GM12878 (cell line): ENCODE results near the gene CEP120. TPM values are rescaled to one million over a fixed set of nuclear protein-coding genes. Genes with fewer than 3 reads are reported as not detected.

Experiments used
- ATAC-seq: fragments of 200-7000 bp; cut with Tn5 transposase; 3 replicates; pipeline ENCODE4 v1.9.1; 2020; ENCODE audit warnings: mild to moderate bottlenecking, moderate library complexity
- BruUV-seq: library from RNA; stranded (reverse); fragments of 400-500 nt; replicated peaks from 2 replicates; lab custom pipeline; 2021; lab: Mats Ljungman, UMichigan
- CTCF ChIA-PET: fragments of 300-600 bp; sonication (Branson Sonifier 250); formaldehyde crosslinking; extraction: SDS; loops from one replicate; lab custom pipeline; 2021; ENCODE audit warnings: inconsistent platforms; lab: Yijun Ruan, JAX
- POLR2A ChIA-PET: fragments of 350-600 bp; formaldehyde crosslinking; extraction: SDS; loops from one replicate; lab custom pipeline; 2021; ENCODE audit warnings: inconsistent platforms; lab: Charles Lee
- RAD21 ChIA-PET: fragments of 300-600 bp; sonication (Branson Sonifier 250); formaldehyde crosslinking; loops from one replicate; lab custom pipeline; 2023; ENCODE audit warnings: antibody characterized with exemption; ENCODE audit not compliant: unreplicated experiment; lab: Charles Lee
- SMC1A ChIA-PET: fragments of 300-600 bp; sonication (Branson Sonifier 250); formaldehyde crosslinking; loops from one replicate; lab custom pipeline; 2023; ENCODE audit not compliant: unreplicated experiment, uncharacterized antibody; lab: Charles Lee
- DNase-seq: peaks from one replicate; pipeline ENCODE4 v3.0.0-alpha.2; 2011; ENCODE audit warnings: low read depth, low spot score
- FAIRE-seq: peaks from 3 replicates; lab custom pipeline; 2011; peaks lifted over from hg19 to GRCh38; lab: Jason Lieb, UNC
- H2AFZ ChIP-seq: 2 replicates; pipeline ENCODE4 v1.6.0; 2011; ENCODE audit warnings: low read depth, low read length, control low read depth; ENCODE audit not compliant: control insufficient read depth
- H3K27ac ChIP-seq: 2 replicates; pipeline ENCODE4 v1.5.1; 2011; ENCODE audit warnings: control low read depth; ENCODE audit not compliant: control insufficient read depth, insufficient read depth
- H3K27me3 ChIP-seq, 2 experiments: replicated peaks in 1 of 2; 2 replicates each; pipeline versions ENCODE4 v1.6.0 to v1.6.1; 2011; ENCODE audit warnings: low read length in 1 of 2; ENCODE audit not compliant: control insufficient read depth in 2 of 2, insufficient read depth in 2 of 2
- H3K36me3 ChIP-seq, 2 experiments: 2 replicates each; pipeline ENCODE4 v1.5.1; 2011; ENCODE audit warnings: low read length in 1 of 2; ENCODE audit not compliant: control insufficient read depth in 2 of 2, insufficient read depth in 2 of 2
- H3K4me1 ChIP-seq: 2 replicates; pipeline ENCODE4 v1.6.1; 2011; ENCODE audit warnings: mild to moderate bottlenecking, low read length, moderate library complexity, mixed read lengths; ENCODE audit not compliant: control insufficient read depth, insufficient read depth
- H3K4me2 ChIP-seq: 2 replicates; pipeline ENCODE4 v1.6.0; 2011; ENCODE audit warnings: control low read depth; ENCODE audit not compliant: control insufficient read depth, insufficient read depth
- H3K4me3 ChIP-seq: fragments of 200-600 bp; sonication (generic); 2 replicates; pipeline ENCODE4 v1.5.1; 2016
- H3K79me2 ChIP-seq: 2 replicates; pipeline ENCODE4 v1.6.0; 2011; ENCODE audit warnings: low read length; ENCODE audit not compliant: control insufficient read depth, insufficient read depth
- H3K9ac ChIP-seq: 2 replicates; pipeline ENCODE4 v1.8.0; 2011; ENCODE audit warnings: low read length, control low read depth, mixed read lengths; ENCODE audit not compliant: control insufficient read depth, insufficient read depth
- H3K9me3 ChIP-seq: replicated peaks from 3 replicates; pipeline ENCODE4 v1.5.1; 2011; ENCODE audit warnings: mild to moderate bottlenecking, low read length; ENCODE audit not compliant: control insufficient read depth, insufficient read depth
- H4K20me1 ChIP-seq: 2 replicates; pipeline ENCODE4 v1.6.0; 2011; ENCODE audit not compliant: control insufficient read depth, insufficient read depth
- ATF7 ChIP-seq: fragments of 450-650 bp; IDR thresholded peaks from 2 replicates; pipeline ENCODE4 v1.6.1; 2016; ENCODE audit warnings: low read depth, mild to moderate bottlenecking
- CEBPZ ChIP-seq: fragments of 150-350 bp; IDR thresholded peaks from 2 replicates; pipeline ENCODE4 v1.6.1; 2016; ENCODE audit warnings: low read depth, low read length
- CTCF ChIP-seq, 3 experiments: IDR thresholded peaks in 2 of 3; conservative IDR thresholded peaks in 1 of 3; 2 replicates each; pipeline ENCODE4 v1.5.1; 2011; ENCODE audit warnings: low read depth in 3 of 3, low read length in 3 of 3, mild to moderate bottlenecking in 3 of 3, control low read depth in 2 of 3, moderate library complexity in 2 of 3, inconsistent platforms in 1 of 3, mixed read lengths in 1 of 3; ENCODE audit not compliant: control insufficient read depth in 2 of 3, insufficient read depth in 1 of 3; ENCODE audit errors: extremely low read depth in 1 of 3
- DPF2 ChIP-seq: fragments of 450-650 bp; IDR thresholded peaks from 2 replicates; pipeline ENCODE4 v1.6.1; 2017; ENCODE audit warnings: mild to moderate bottlenecking
- FOXK2 ChIP-seq: fragments of 450-650 bp; IDR thresholded peaks from 2 replicates; pipeline ENCODE4 v1.6.1; 2017; ENCODE audit warnings: mild to moderate bottlenecking, moderate library complexity
- HDAC6 ChIP-seq: fragments of 200-600 bp; sonication (generic); IDR thresholded peaks from one replicate; pipeline ENCODE4 v1.8.0; 2017; ENCODE audit warnings: antibody characterized with exemption; ENCODE audit not compliant: unreplicated experiment
- IKZF2 ChIP-seq, 2 experiments: fragments of 450-650 bp; IDR thresholded peaks; 2 replicates each; pipeline ENCODE4 v1.6.1; 2017; ENCODE audit warnings: mild to moderate bottlenecking in 2 of 2, moderate library complexity in 2 of 2
- MAX ChIP-seq: IDR thresholded peaks from 2 replicates; pipeline ENCODE4 v1.6.1; 2012; ENCODE audit warnings: low read depth, low read length, improper control_type of control experiment
- MEF2A ChIP-seq: IDR thresholded peaks from 2 replicates; pipeline ENCODE4 v1.6.1; 2011; ENCODE audit warnings: low read depth, mild to moderate bottlenecking, low read length, moderate library complexity; ENCODE audit not compliant: insufficient read depth
- NFYB ChIP-seq: IDR thresholded peaks from 2 replicates; pipeline ENCODE4 v1.6.1; 2011; ENCODE audit warnings: low read depth, mild to moderate bottlenecking, low read length, improper control_type of control experiment, moderate library complexity; ENCODE audit not compliant: insufficient read depth
- NKRF ChIP-seq: fragments of 450-650 bp; conservative IDR thresholded peaks from 2 replicates; pipeline ENCODE4 v1.6.1; 2017; ENCODE audit warnings: mild to moderate bottlenecking, moderate library complexity
- POLR2A ChIP-seq: IDR thresholded peaks from 2 replicates; pipeline ENCODE4 v1.6.1; 2011; ENCODE audit warnings: low read depth, mild to moderate bottlenecking, low read length
- SREBF2 ChIP-seq: IDR thresholded peaks from 2 replicates; pipeline ENCODE4 v1.6.1; 2012; ENCODE audit warnings: mild to moderate bottlenecking, low read length
- ZNF384 ChIP-seq: IDR thresholded peaks from 2 replicates; pipeline ENCODE4 v1.6.1; 2012; ENCODE audit warnings: low read depth, mild to moderate bottlenecking, low read length, improper control_type of control experiment, borderline replicate concordance
- WGBS: methylation state at CpG from one replicate; pipeline ENCODE4 v1.1.6; 2016; ENCODE audit warnings: low lambda C conversion rate; ENCODE audit not compliant: insufficient replicate concordance, insufficient coverage; ENCODE audit errors: missing lambda C conversion rate; 5-methylcytosine and 5-hydroxymethylcytosine counted together
- in situ Hi-C: fragments of 300-500 bp; cut with MboI; formaldehyde crosslinking; loops from 9 replicates; pipeline ENCODE4 v1.14.3; 2018; ENCODE audit warnings: mixed read lengths
- intact Hi-C: fragments of 100-400 bp; cut with micrococcal nuclease; formaldehyde crosslinking; loops from one replicate; pipeline ENCODE4 v1.14.2; 2022; ENCODE audit not compliant: unreplicated experiment
- polyA plus RNA-seq, 11 experiments: library from polyadenylated mRNA; depleted of rRNA in 4 of 11; unstranded in 6 of 11; stranded (reverse) in 5 of 11; fragments of >200 nt; fragmentation: Nextera tagmentation in 4 of 11; fragmentation: Illumina TruSeq in 1 of 11; extraction: Ambion mirVana in 4 of 11; extraction: Trizol in 1 of 11; gene quantifications; 1 replicate in 1 of 11; 2 replicates in 10 of 11; pipeline versions ENCODE4 v1.2.1 to v1.2.3, GENCODE V29; 2011 to 2016; ENCODE audit warnings: inconsistent platforms in 2 of 11, missing spikeins in 2 of 11, low read depth in 1 of 11
- total RNA-seq, 4 experiments: library from RNA; depleted of rRNA in 3 of 4; stranded (reverse); fragments of >200 nt in 3 of 4; fragmentation: Illumina TruSeq in 1 of 4; extraction: Trizol in 1 of 4; gene quantifications; 2 replicates each; pipeline versions ENCODE4 v1.2.1 to v1.2.3, GENCODE V29; 2013 to 2021

The CEP120 gene
- total and polyA plus RNA-seq, 10 of the 15 experiments (the other 5 are each of a cell fraction or from before 2014, with no cell fraction given): 4.1 to 23.0 (median 13.1) TPM

- TF ChIP-seq NKRF: no peak
- TF ChIP-seq CEBPZ: no peak
- TF ChIP-seq IKZF2 (IDR thresholded peaks at IDR 0.05): no peak
- TF ChIP-seq CTCF (IDR thresholded peaks at IDR 0.05 in 2 of 3, conservative IDR thresholded peaks at IDR 0.05 in 1 of 3; ENCODE audit: control insufficient read depth in 2 of 3, extremely low read depth in 1 of 3, insufficient read depth in 1 of 3, low read depth in 3 of 3, low read length in 3 of 3): no peak
- no peak for TF ChIP-seq MAX
- no peak for TF ChIP-seq ATF7
- TF ChIP-seq HDAC6: no peak
- no peak for TF ChIP-seq MEF2A
- no peak for TF ChIP-seq DPF2
- TF ChIP-seq POLR2A: no peak
- no peak for TF ChIP-seq NFYB
- TF ChIP-seq FOXK2: no peak
- no peak for TF ChIP-seq ZNF384
- TF ChIP-seq SREBF2: no peak
- no TSS peak for BruUV-seq
- Histone ChIP-seq H3K27me3 (no peaks in the 10 kb centered on the region), H3K27ac (no peak overlapping the region), H3K79me2 (no peaks in the 10 kb centered on the region; the same call in 1 of the 2 replicates), H3K4me3 (no peak overlapping the region), H3K4me2 (no peak overlapping the region), H3K9ac (no peak overlapping the region), H4K20me1 (no peaks in the 10 kb centered on the region), H2AFZ (no peak overlapping the region), H3K36me3 (peaks cover 0 to 15% of the 10 kb centered on the region in 2 experiments; a peak in 3 of 4 replicates), H3K4me1 (no peaks in the 10 kb centered on the region), H3K9me3 (no peaks in the 10 kb centered on the region)
- no peak for DNase-seq
- ATAC-seq: no peak
- CTCF ChIA-PET: interaction anchor here (0.7 to 0.9 kb wide), 2 partner anchors 17 to 209 kb away, joined by 3 read pairs; no protein-coding TSS in a partner anchor
- no peak for FAIRE-seq
- intact Hi-C loops: no loop called here
- in situ Hi-C loops: loop anchor here (25.0 kb wide), 1 partner anchor 211 kb away; no protein-coding TSS in a partner anchor
- SMC1A ChIA-PET: interaction anchor here (1.0 to 1.7 kb wide), 2 partner anchors 14 to 18 kb away, joined by 3 to 6 read pairs; no protein-coding TSS in a partner anchor
- WGBS: over 99% methylated on average over 15 of the region's 15 CpGs
- POLR2A ChIA-PET: interaction anchor here (0.6 kb wide), 1 partner anchor 17 kb away, joined by 6 read pairs; no protein-coding TSS in a partner anchor
- RAD21 ChIA-PET: no interaction called here
Observed at GRCh38 chr5:123401320-123401719, 21.9 kb downstream of the CEP120 start.
